ENCODE results near the gene PALM2AKAP2. TPM values are rescaled to one million over a fixed set of nuclear protein-coding genes. Genes with fewer than 3 reads are reported as not detected.

PALM2AKAP2 gene
- total and polyA plus RNA-seq, 10 of the 15 experiments (the other 5 are each of a cell fraction or from before 2014, with no cell fraction given), result 0.01 TPM; not detected in 9

- ATAC-seq, result no peak
- intact Hi-C loops (cut with micrococcal nuclease; ENCODE audit: unreplicated experiment), result no loop called here
- H3K36me3 ChIP-seq (ENCODE audit: control insufficient read depth in 2 of 2, insufficient read depth in 2 of 2, low read length in 1 of 2), result no peaks in the 10 kb centered on the region
- no peak for DNase-seq (ENCODE audit: low read depth, low spot score)
- ChIA-PET RAD21 (ENCODE audit: unreplicated experiment) (no interaction called here), POLR2A (no interaction called here), SMC1A (ENCODE audit: uncharacterized antibody, unreplicated experiment) (no interaction called here), CTCF (no interaction called here)
- no TSS peak for BruUV-seq (replicated peaks)
- no peak for FAIRE-seq
- H3K9me3 ChIP-seq (replicated peaks; ENCODE audit: control insufficient read depth, insufficient read depth, low read length), result no peaks in the 10 kb centered on the region
- H3K4me1 ChIP-seq (ENCODE audit: control insufficient read depth, insufficient read depth, low read length), result no peaks in the 10 kb centered on the region
- H3K79me2 ChIP-seq (ENCODE audit: control insufficient read depth, insufficient read depth, low read length), result no peaks in the 10 kb centered on the region
- no peak overlapping the region for H3K9ac ChIP-seq (ENCODE audit: control insufficient read depth, insufficient read depth, low read length)
- H3K27me3 ChIP-seq (replicated peaks in 1 of 2; ENCODE audit: control insufficient read depth in 2 of 2, insufficient read depth in 2 of 2, low read length in 1 of 2), result no peaks in the 10 kb centered on the region; a peak in 1 of 4 replicates
- H3K27ac ChIP-seq (ENCODE audit: control insufficient read depth, insufficient read depth), result no peak overlapping the region
- in situ Hi-C loops (cut with MboI), result no loop called here
- H3K4me2 ChIP-seq (ENCODE audit: control insufficient read depth, insufficient read depth), result no peak overlapping the region
- WGBS (ENCODE audit: insufficient coverage, insufficient replicate concordance, low lambda C conversion rate, missing lambda C conversion rate), result 14% methylated on average over 5 of the region's 5 CpGs
- no peaks in the 10 kb centered on the region for H4K20me1 ChIP-seq (ENCODE audit: control insufficient read depth, insufficient read depth)
- no peak overlapping the region for H3K4me3 ChIP-seq
- no peak overlapping the region for H2AFZ ChIP-seq (ENCODE audit: control insufficient read depth, low read depth, low read length)
- TF ChIP-seq JUNB (IDR thresholded peaks at IDR 0.05), result no peak
- no peak for TF ChIP-seq RCOR1 (conservative IDR thresholded peaks at IDR 0.05; ENCODE audit: low read depth, low read length)
- no peak for TF ChIP-seq PRDM15 (CRISPR knock-in tag; IDR thresholded peaks at IDR 0.05)
- no peak for TF ChIP-seq MLLT1 (IDR thresholded peaks at IDR 0.05)
- TF ChIP-seq RB1 (IDR thresholded peaks at IDR 0.05; ENCODE audit: borderline replicate concordance), result no peak
- no peak for TF ChIP-seq PAX8 (IDR thresholded peaks at IDR 0.05)
- TF ChIP-seq ESRRA (IDR thresholded peaks at IDR 0.05; ENCODE audit: low read length), result no peak
- no peak for TF ChIP-seq E2F8 (IDR thresholded peaks at IDR 0.05; ENCODE audit: low read depth, partially characterized antibody)
- no peak for TF ChIP-seq USF2 (IDR thresholded peaks at IDR 0.05; ENCODE audit: borderline replicate concordance, low read depth, low read length)
- no peak for TF ChIP-seq MTA3 (IDR thresholded peaks at IDR 0.05; ENCODE audit: borderline replicate concordance, low read length)
- TF ChIP-seq MTA2 (IDR thresholded peaks at IDR 0.05; ENCODE audit: low read depth), result no peak
- TF ChIP-seq TAF1 (IDR thresholded peaks at IDR 0.05; ENCODE audit: borderline replicate concordance, low read depth, low read length), result no peak
- no peak for TF ChIP-seq NR2C2 (IDR thresholded peaks at IDR 0.05; ENCODE audit: borderline replicate concordance, control insufficient read depth, insufficient read length, low read depth)
- TF ChIP-seq SREBF2 (IDR thresholded peaks at IDR 0.05; ENCODE audit: low read length), result no peak
- no peak for TF ChIP-seq SMAD1 (IDR thresholded peaks at IDR 0.05; ENCODE audit: low read depth, partially characterized antibody)
- TF ChIP-seq EZH2 (IDR thresholded peaks at IDR 0.05; ENCODE audit: borderline replicate concordance, control insufficient read depth, low read depth, low read length), result no peak
- no peak for TF ChIP-seq ETV6 (conservative IDR thresholded peaks at IDR 0.05 in 1 of 2, IDR thresholded peaks at IDR 0.05 in 1 of 2; ENCODE audit: borderline replicate concordance in 1 of 2, low read depth in 1 of 2)
Observed at GRCh38 chr9:109753308-109753707, 26.7 kb upstream of the PALM2AKAP2 start.
